H9 (cell line): ENCODE measurements around the gene CDH16. TPM values are rescaled to one million over a fixed set of nuclear protein-coding genes. Genes with fewer than 3 reads are reported as not detected.

Experiments used
- DNase-seq: peaks from one replicate; pipeline ENCODE4 v3.0.0-alpha.2; 2017
- H2AFZ ChIP-seq: one replicate; pipeline ENCODE4 v1.6.1; 2013; ENCODE audit warnings: mild to moderate bottlenecking, low read length, control low read depth, moderate library complexity
- H2AK5ac ChIP-seq: 2 replicates; pipeline ENCODE4 v1.6.1; 2013; ENCODE audit warnings: low read length, control low read depth, mixed read lengths; ENCODE audit not compliant: insufficient read length
- H2BK120ac ChIP-seq: one replicate; pipeline ENCODE4 v1.6.1; 2013; ENCODE audit warnings: low read depth, mild to moderate bottlenecking, low read length, control low read depth, inconsistent platforms; ENCODE audit not compliant: poor library complexity, severe bottlenecking
- H2BK12ac ChIP-seq: 2 replicates; pipeline ENCODE4 v1.6.1; 2013; ENCODE audit warnings: low read length, control low read depth, mixed read lengths, low read depth; ENCODE audit not compliant: insufficient read length
- H2BK15ac ChIP-seq: 2 replicates; pipeline ENCODE4 v1.6.1; 2013; ENCODE audit warnings: low read depth, low read length, control low read depth
- H2BK20ac ChIP-seq: one replicate; pipeline ENCODE4 v1.6.1; 2013; ENCODE audit warnings: low read depth, mild to moderate bottlenecking, low read length, control low read depth, inconsistent platforms; ENCODE audit not compliant: poor library complexity, severe bottlenecking
- H2BK5ac ChIP-seq: 2 replicates; pipeline ENCODE4 v1.6.1; 2013; ENCODE audit warnings: low read length, control low read depth, mixed read lengths; ENCODE audit not compliant: insufficient read length
- H3K14ac ChIP-seq: 2 replicates; pipeline ENCODE4 v1.6.1; 2013; ENCODE audit warnings: low read length, control low read depth; ENCODE audit not compliant: insufficient read depth
- H3K18ac ChIP-seq: 2 replicates; pipeline ENCODE4 v1.6.1; 2013; ENCODE audit warnings: low read depth, mild to moderate bottlenecking, mixed read lengths, low read length, control low read depth; ENCODE audit not compliant: insufficient read length
- H3K23ac ChIP-seq: 2 replicates; pipeline ENCODE4 v1.6.1; 2013; ENCODE audit warnings: low read length, control low read depth, mixed read lengths, low read depth; ENCODE audit not compliant: insufficient read length
- H3K23me2 ChIP-seq: 2 replicates; pipeline ENCODE4 v1.6.1; 2013; ENCODE audit warnings: low read depth, mild to moderate bottlenecking, mixed read lengths, low read length, control low read depth; ENCODE audit not compliant: insufficient read length, poor library complexity, severe bottlenecking
- H3K27ac ChIP-seq: 2 replicates; pipeline ENCODE4 v1.5.1; 2013; ENCODE audit warnings: low read length, control low read depth, mixed read lengths, low read depth; ENCODE audit not compliant: insufficient read length
- H3K27me3 ChIP-seq: 2 replicates; pipeline ENCODE4 v1.6.1; 2013; ENCODE audit warnings: low read length, control low read depth, inconsistent platforms; ENCODE audit not compliant: insufficient read depth
- H3K4ac ChIP-seq: 2 replicates; pipeline ENCODE4 v1.6.1; 2013; ENCODE audit warnings: low read depth, mild to moderate bottlenecking, control low read depth, inconsistent platforms, low read length, moderate library complexity
- H3K4me1 ChIP-seq: 2 replicates; pipeline ENCODE4 v1.6.1; 2013; ENCODE audit warnings: low read length, control low read depth, inconsistent platforms; ENCODE audit not compliant: insufficient read depth
- H3K4me2 ChIP-seq: 2 replicates; pipeline ENCODE4 v1.6.1; 2013; ENCODE audit warnings: low read length, control low read depth, mixed read lengths; ENCODE audit not compliant: insufficient read length, insufficient read depth
- H3K56ac ChIP-seq: 2 replicates; pipeline ENCODE4 v1.6.1; 2013; ENCODE audit warnings: low read depth, mild to moderate bottlenecking, mixed read lengths, low read length, control low read depth; ENCODE audit not compliant: insufficient read length
- H3K79me1 ChIP-seq: 2 replicates; pipeline ENCODE4 v1.6.1; 2013; ENCODE audit warnings: low read depth, mild to moderate bottlenecking, moderate library complexity, low read length, control low read depth, inconsistent platforms; ENCODE audit not compliant: insufficient read depth, poor library complexity, severe bottlenecking
- H3K79me2 ChIP-seq: 2 replicates; pipeline ENCODE4 v1.6.1; 2013; ENCODE audit warnings: low read length, control low read depth, inconsistent platforms; ENCODE audit not compliant: insufficient read depth
- H3K9ac ChIP-seq: 2 replicates; pipeline ENCODE4 v1.6.1; 2013; ENCODE audit warnings: low read length, control low read depth, mixed read lengths; ENCODE audit not compliant: insufficient read length; ENCODE audit errors: extremely low read depth
- H3K9me3 ChIP-seq: one replicate; pipeline ENCODE4 v1.6.1; 2013; ENCODE audit warnings: low read depth, low read length, inconsistent platforms; ENCODE audit not compliant: control insufficient read depth
- H3T11ph ChIP-seq: one replicate; pipeline ENCODE4 v1.6.1; 2013; ENCODE audit warnings: mild to moderate bottlenecking, low read length, control low read depth, inconsistent platforms
- H4K20me1 ChIP-seq: one replicate; pipeline ENCODE4 v1.6.1; 2013; ENCODE audit not compliant: control insufficient read depth, insufficient read length, insufficient read depth
- H4K5ac ChIP-seq: 2 replicates; pipeline ENCODE4 v1.6.1; 2013; ENCODE audit warnings: low read depth, mild to moderate bottlenecking, mixed read lengths, low read length, control low read depth; ENCODE audit not compliant: insufficient read length
- H4K8ac ChIP-seq: replicated peaks from 2 replicates; pipeline ENCODE4 v1.6.1; 2013; ENCODE audit warnings: low read length, control low read depth, mixed read lengths, low read depth; ENCODE audit not compliant: insufficient read length
- H4K91ac ChIP-seq: 2 replicates; pipeline ENCODE4 v1.6.1; 2013; ENCODE audit warnings: low read depth, mild to moderate bottlenecking, moderate library complexity, mixed read lengths, low read length, control low read depth; ENCODE audit not compliant: insufficient read length
- H3K27ac Mint-ChIP-seq, 3 experiments: 2 replicates in 2 of 3; 3 replicates in 1 of 3; pipeline ENCODE4 v1.8.0; 2020 to 2021; ENCODE audit warnings: mixed read lengths in 3 of 3, mild to moderate bottlenecking in 1 of 3, moderate library complexity in 1 of 3
- H3K27me3 Mint-ChIP-seq: 2 replicates; pipeline ENCODE4 v1.8.0; 2021; ENCODE audit warnings: low read depth, mild to moderate bottlenecking, moderate library complexity, mixed read lengths
- H3K36me3 Mint-ChIP-seq, 3 experiments: 2 replicates in 2 of 3; 3 replicates in 1 of 3; pipeline ENCODE4 v1.8.0; 2020 to 2021; ENCODE audit warnings: low read depth in 3 of 3, mixed read lengths in 3 of 3; ENCODE audit not compliant: insufficient read depth in 1 of 3
- H3K4me1 Mint-ChIP-seq, 2 experiments: 2 replicates each; pipeline ENCODE4 v1.8.0; 2020; ENCODE audit warnings: mixed read lengths in 2 of 2
- H3K4me3 Mint-ChIP-seq, 2 experiments: 2 replicates in 1 of 2; 3 replicates in 1 of 2; pipeline ENCODE4 v1.8.0; 2020 to 2021; ENCODE audit warnings: mild to moderate bottlenecking in 2 of 2, mixed read lengths in 2 of 2, moderate library complexity in 1 of 2
- H3K9me3 Mint-ChIP-seq, 2 experiments: 2 replicates in 1 of 2; 3 replicates in 1 of 2; pipeline ENCODE4 v1.8.0; 2020; ENCODE audit warnings: mild to moderate bottlenecking in 2 of 2, mixed read lengths in 2 of 2, moderate library complexity in 1 of 2
- CTCF ChIP-seq: fragments of 200-600 bp; sonication (generic); conservative IDR thresholded peaks from 3 replicates; pipeline ENCODE4 v1.8.0; 2021; ENCODE audit warnings: antibody characterized with exemption, mild to moderate bottlenecking
- WGBS: extraction: QIAGEN DNeasy Blood & Tissue Kit; methylation state at CpG from one replicate; pipeline ENCODE4 v1.1.7; 2013; ENCODE audit warnings: missing lambda C conversion rate, low lambda C conversion rate, mixed read lengths; ENCODE audit not compliant: insufficient read length; ENCODE audit errors: extremely low coverage; 5-methylcytosine and 5-hydroxymethylcytosine counted together
- total RNA-seq: library from RNA; stranded (reverse); gene quantifications from 2 replicates; pipeline ENCODE4 v1.2.1, GENCODE V29; 2021

CDH16 gene
- total RNA-seq, 1 experiment from 2014 or later: not detected

GRCh38 chr16:66890799-66891198 lies 27.9 kb downstream of the CDH16 start:
- Mint-ChIP-seq H3K27me3 (no peaks in the 10 kb centered on the region), H3K4me3 (no peak overlapping the region), H3K4me1 (0 out of 4 replicates have a peak, but pooled peaks cover 2 to 5% of the 10 kb centered on the region in 2 experiments), H3K9me3 (no peaks in the 10 kb centered on the region), H3K36me3 (peaks cover 4 to 34% (median 20%) of the 10 kb centered on the region in 3 experiments; a peak in 5 of 7 replicates), H3K27ac (0 out of 7 replicates have a peak overlapping the region, but pooled peaks of 1 of the 3 experiments have one; percentile 24)
- Histone ChIP-seq H2AFZ (no peak overlapping the region), H2BK15ac (no peak overlapping the region), H3K23me2 (no peaks in the 10 kb centered on the region), H4K5ac (no peak overlapping the region), H2BK120ac (no peak overlapping the region), H3K27ac (no peak overlapping the region), H4K91ac (no peak overlapping the region), H2BK12ac (no peak overlapping the region), H3K79me1 (no peaks in the 10 kb centered on the region), H2AK5ac (no peak overlapping the region), H3K79me2 (no peaks in the 10 kb centered on the region), H3K9ac (no peak overlapping the region), H2BK5ac (no peak overlapping the region), H4K20me1 (peaks cover 3% of the 10 kb centered on the region), H4K8ac (no peak overlapping the region), H3K9me3 (no peaks in the 10 kb centered on the region), H3K56ac (no peak overlapping the region), H3K4me1 (no peaks in the 10 kb centered on the region), H2BK20ac (no peak overlapping the region), H3K27me3 (no peaks in the 10 kb centered on the region), H3K14ac (no peak overlapping the region), H3K4ac (no peak overlapping the region), H3K23ac (no peak overlapping the region), H3K4me2 (no peak overlapping the region), H3K18ac (no peak overlapping the region), H3T11ph (no peak overlapping the region)
- no peak for TF ChIP-seq CTCF
- no CpG with 5 or more reads among the region's 2 CpGs for WGBS
- DNase-seq: no peak
